ENCODE data around the gene UNC45B. TPM values are rescaled to one million over a fixed set of nuclear protein-coding genes. Genes with fewer than 3 reads are reported as not detected.
"Not testable (repeated sequence)": the region's sequence is repeated elsewhere in the genome, so short reads cannot be mapped to it uniquely, and the experiment has no call there.

The UNC45B gene
- total RNA-seq, 1 donor from 2014 or later: 1.9 TPM

GRCh38 chr17:35175638-35176415 lies 28.2 kb downstream of the UNC45B start:
- DNase-seq (ENCODE audit: low spot score): no peak
- Mint-ChIP-seq H3K4me3 (ENCODE audit: unreplicated experiment) (no peak overlapping the region), H3K36me3 (ENCODE audit: low read depth, unreplicated experiment) (no peaks in the 10 kb centered on the region), H3K9me3 (ENCODE audit: unreplicated experiment) (no peaks in the 10 kb centered on the region), H3K27ac (ENCODE audit: unreplicated experiment) (no peak overlapping the region), H3K27me3 (ENCODE audit: unreplicated experiment) (peaks cover 2% of the 10 kb centered on the region), H3K4me1 (ENCODE audit: unreplicated experiment) (no peaks in the 10 kb centered on the region)
- TF ChIP-seq, protein P1, sequence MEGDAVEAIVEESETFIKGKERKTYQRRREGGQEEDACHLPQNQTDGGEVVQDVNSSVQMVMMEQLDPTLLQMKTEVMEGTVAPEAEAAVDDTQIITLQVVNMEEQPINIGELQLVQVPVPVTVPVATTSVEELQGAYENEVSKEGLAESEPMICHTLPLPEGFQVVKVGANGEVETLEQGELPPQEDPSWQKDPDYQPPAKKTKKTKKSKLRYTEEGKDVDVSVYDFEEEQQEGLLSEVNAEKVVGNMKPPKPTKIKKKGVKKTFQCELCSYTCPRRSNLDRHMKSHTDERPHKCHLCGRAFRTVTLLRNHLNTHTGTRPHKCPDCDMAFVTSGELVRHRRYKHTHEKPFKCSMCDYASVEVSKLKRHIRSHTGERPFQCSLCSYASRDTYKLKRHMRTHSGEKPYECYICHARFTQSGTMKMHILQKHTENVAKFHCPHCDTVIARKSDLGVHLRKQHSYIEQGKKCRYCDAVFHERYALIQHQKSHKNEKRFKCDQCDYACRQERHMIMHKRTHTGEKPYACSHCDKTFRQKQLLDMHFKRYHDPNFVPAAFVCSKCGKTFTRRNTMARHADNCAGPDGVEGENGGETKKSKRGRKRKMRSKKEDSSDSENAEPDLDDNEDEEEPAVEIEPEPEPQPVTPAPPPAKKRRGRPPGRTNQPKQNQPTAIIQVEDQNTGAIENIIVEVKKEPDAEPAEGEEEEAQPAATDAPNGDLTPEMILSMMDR (IDR thresholded peaks at IDR 0.05; ENCODE audit: unreplicated experiment): no peak

DNA sequence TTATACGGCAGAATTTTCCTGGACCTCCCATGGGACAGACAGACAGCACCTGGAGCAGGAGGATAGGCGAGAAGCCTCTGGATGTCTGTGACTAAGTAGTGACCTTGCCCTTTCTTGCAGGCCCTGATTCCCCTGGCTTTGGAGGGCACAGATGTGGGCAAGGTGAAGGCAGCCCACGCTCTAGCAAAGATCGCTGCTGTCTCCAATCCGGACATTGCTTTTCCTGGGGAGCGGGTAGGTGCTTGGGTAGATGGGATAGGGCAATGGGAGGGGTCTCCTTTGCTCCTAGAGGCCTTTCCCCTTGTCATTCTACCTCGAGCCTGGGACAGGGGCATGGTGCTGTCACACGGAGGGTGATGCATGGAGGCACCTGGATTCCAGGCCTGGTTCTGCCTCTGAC lies 29.3 kb downstream of the UNC45B start:
- no peak overlapping the region for H3K4me3 Mint-ChIP-seq (ENCODE audit: unreplicated experiment)
- H3K9me3 Mint-ChIP-seq (ENCODE audit: unreplicated experiment): no peaks in the 10 kb centered on the region
- no peak overlapping the region for H3K27ac Mint-ChIP-seq (ENCODE audit: unreplicated experiment)
- H3K36me3 Mint-ChIP-seq (ENCODE audit: low read depth, unreplicated experiment): no peaks in the 10 kb centered on the region
- DNase-seq (ENCODE audit: low spot score): no peak
- TF ChIP-seq, protein P1 (IDR thresholded peaks at IDR 0.05; ENCODE audit: unreplicated experiment): no peak
- H3K4me1 Mint-ChIP-seq (ENCODE audit: unreplicated experiment): no peaks in the 10 kb centered on the region
- peaks cover 2% of the 10 kb centered on the region for H3K27me3 Mint-ChIP-seq (ENCODE audit: unreplicated experiment)

- H3K27ac Mint-ChIP-seq (ENCODE audit: unreplicated experiment); H3K9me3 Mint-ChIP-seq (ENCODE audit: unreplicated experiment); H3K36me3 Mint-ChIP-seq (ENCODE audit: low read depth, unreplicated experiment); H3K4me1 Mint-ChIP-seq (ENCODE audit: unreplicated experiment); H3K27me3 Mint-ChIP-seq (ENCODE audit: unreplicated experiment); H3K4me3 Mint-ChIP-seq (ENCODE audit: unreplicated experiment); DNase-seq (ENCODE audit: low spot score): not testable (repeated sequence)
These were observed 31.8 kb downstream of the UNC45B start for GRCh38 chr17:35179379-35179778.

DNA sequence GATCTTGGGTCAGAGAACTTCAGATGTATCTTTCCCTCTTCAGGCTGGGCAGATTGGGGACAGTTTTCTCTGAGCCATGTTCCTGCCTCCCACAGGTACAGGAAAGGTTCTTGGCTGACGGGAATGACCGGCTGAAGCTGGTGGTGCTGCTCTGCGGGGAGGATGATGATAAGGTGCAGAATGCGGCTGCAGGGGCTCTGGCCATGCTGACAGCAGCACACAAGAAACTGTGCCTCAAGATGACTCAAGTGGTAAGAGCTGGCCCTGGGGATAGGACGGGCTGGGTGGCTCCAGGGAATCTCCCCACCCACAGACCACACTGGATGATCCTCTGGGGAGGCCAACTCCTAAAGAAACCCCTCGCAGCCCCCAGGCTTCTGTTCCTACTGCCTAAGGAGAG lies 35.7 kb downstream of the UNC45B start:
- Mint-ChIP-seq H3K4me3 (ENCODE audit: unreplicated experiment) (no peak overlapping the region), H3K27me3 (ENCODE audit: unreplicated experiment) (peaks cover 3% of the 10 kb centered on the region), H3K9me3 (ENCODE audit: unreplicated experiment) (no peaks in the 10 kb centered on the region), H3K4me1 (ENCODE audit: unreplicated experiment) (no peaks in the 10 kb centered on the region), H3K36me3 (ENCODE audit: low read depth, unreplicated experiment) (no peaks in the 10 kb centered on the region), H3K27ac (ENCODE audit: unreplicated experiment) (no peak overlapping the region)
- TF ChIP-seq, protein P1 (IDR thresholded peaks at IDR 0.05; ENCODE audit: unreplicated experiment): no peak
- DNase-seq (ENCODE audit: low spot score): no peak

DNA sequence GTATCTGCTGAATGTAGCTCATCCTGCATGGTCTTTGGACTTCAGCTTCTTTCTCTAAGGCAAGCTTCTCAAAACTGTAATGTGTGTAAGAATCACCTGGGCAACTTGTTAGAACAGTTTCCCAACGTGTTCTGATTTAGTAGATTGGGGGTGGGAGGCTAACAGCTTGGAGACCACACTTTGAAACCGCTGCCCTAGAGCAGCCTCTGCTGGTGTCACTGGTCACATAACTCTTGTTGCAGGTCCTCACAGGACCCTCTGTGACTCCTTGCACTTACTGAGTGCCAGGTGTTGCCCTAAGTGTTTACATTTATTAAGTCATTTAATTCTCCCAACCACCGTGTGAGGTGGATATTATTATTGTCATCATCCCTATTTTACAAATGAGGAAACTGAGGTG lies 36.7 kb downstream of the UNC45B start:
- TF ChIP-seq, protein P1 (IDR thresholded peaks at IDR 0.05; ENCODE audit: unreplicated experiment): no peak
- no peaks in the 10 kb centered on the region for H3K36me3 Mint-ChIP-seq (ENCODE audit: low read depth, unreplicated experiment)
- no peak for DNase-seq (ENCODE audit: low spot score)
- no peaks in the 10 kb centered on the region for H3K4me1 Mint-ChIP-seq (ENCODE audit: unreplicated experiment)
- no peak overlapping the region for H3K27ac Mint-ChIP-seq (ENCODE audit: unreplicated experiment)
- no peak overlapping the region for H3K4me3 Mint-ChIP-seq (ENCODE audit: unreplicated experiment)
- peaks cover 3% of the 10 kb centered on the region for H3K27me3 Mint-ChIP-seq (ENCODE audit: unreplicated experiment)
- H3K9me3 Mint-ChIP-seq (ENCODE audit: unreplicated experiment): no peaks in the 10 kb centered on the region
